Right cardiac atrium (tissue), 5 donors: Measurements from ENCODE around the gene NKIRAS2. TPM values are rescaled to one million over a fixed set of nuclear protein-coding genes. Genes with fewer than 3 reads are reported as not detected.
A peak's percentile ranks its signal among the peaks of the same experiment; 100 is the strongest.

Source experiments
- ATAC-seq, 2 donors: fragments of 200-7000 bp; cut with Tn5 transposase; one replicate each; pipeline versions ENCODE4 v1.8.0 to v1.9.1; 2020; ENCODE audit warnings: moderate library complexity in 2 of 2, mild to moderate bottlenecking in 1 of 2
- DNase-seq, 3 donors: peaks; one replicate each; pipeline ENCODE4 v3.0.0-alpha.2; 2020
- H3K27ac ChIP-seq: one replicate; pipeline ENCODE4 v1.5.1; 2013; ENCODE audit warnings: mild to moderate bottlenecking, low read length, control low read depth, moderate library complexity
- H3K27me3 ChIP-seq: one replicate; pipeline ENCODE4 v1.6.1; 2013; ENCODE audit not compliant: control insufficient read depth, insufficient read depth
- H3K4me1 ChIP-seq: one replicate; pipeline ENCODE4 v1.6.1; 2013; ENCODE audit warnings: low read length; ENCODE audit not compliant: control insufficient read depth, insufficient read depth
- H3K4me3 ChIP-seq: one replicate; pipeline ENCODE4 v1.5.1; 2013; ENCODE audit warnings: low read length, control low read depth
- H3K9me3 ChIP-seq: one replicate; pipeline ENCODE4 v1.6.1; 2013; ENCODE audit warnings: low read length; ENCODE audit not compliant: control insufficient read depth
- WGBS: extraction: QIAGEN DNeasy Blood & Tissue Kit; methylation state at CpG from one replicate; pipeline ENCODE4 v1.1.7; 2013; 5-methylcytosine and 5-hydroxymethylcytosine counted together
- intact Hi-C, 4 donors: fragments of 100-400 bp; cut with DNase I; formaldehyde crosslinking; loops; one replicate each; pipeline versions ENCODE4 v1.11.0 to v1.14.0; 2022 to 2023
- polyA plus RNA-seq: library from polyadenylated mRNA; stranded (reverse); fragments of 200-250 nt; gene quantifications from one replicate; pipeline ENCODE4 v1.2.3, GENCODE V29; 2013
- total RNA-seq, 4 donors: library from RNA; stranded (reverse); fragmentation: NEBNext Ultra II Directional; extraction: Animal tissue kit (Norgen Biotek cat#: 25700); gene quantifications; one replicate each; pipeline ENCODE4 v1.2.1, GENCODE V29; 2021
- donor health status: healthy with polysubstance abuse.
- donor health status: DM: no; HTN: yes; CAD: no.
- donor health status: DM: no; HTN: no; CAD: no.
- donor health status: DM: no; HTN: yes; CAD: no; lungs with severe emphysema.
- donor health status: DM: yes; HTN: yes; CAD: no.

NKIRAS2 gene
- total and polyA plus RNA-seq, 5 donors = 39.1 to 53.9 (median 41.1) TPM

- intact Hi-C loops = no loop called here
- WGBS = 9% methylated on average over 67 of the region's 67 CpGs
- Histone ChIP-seq H3K9me3 (no peaks in the 10 kb centered on the region), H3K4me1 (no peaks in the 10 kb centered on the region), H3K27me3 (no peaks in the 10 kb centered on the region), H3K4me3 (peak overlapping the region; percentile 51), H3K27ac (no peak overlapping the region)
- ATAC-seq (peak; percentile 15 to 55), DNase-seq (no peak)
Measured at GRCh38 chr17:42072323-42073187, 52.7 kb downstream of the NKIRAS2 start.

Other genes starting within 250 kb of the NKIRAS2 start
- gene JUP, start 233.4 kb upstream of the NKIRAS2 start, total RNA-seq = 100 to 1,000 TPM; 135 to 239 (median 187) TPM
- gene JUP, start 233.4 kb upstream of the NKIRAS2 start, polyA plus RNA-seq = 145 TPM
- gene P3H4, start 208.1 kb upstream of the NKIRAS2 start, total RNA-seq = 10 to 100 TPM; 12.1 to 17.1 (median 13.9) TPM
- 9.8 TPM for gene P3H4, start 208.1 kb upstream of the NKIRAS2 start, polyA plus RNA-seq
- 10 to 100 TPM; 26.5 to 42.7 (median 38.8) TPM for gene FKBP10, start 207.1 kb upstream of the NKIRAS2 start, total RNA-seq
- gene FKBP10, start 207.1 kb upstream of the NKIRAS2 start, polyA plus RNA-seq = 24.8 TPM
- gene NT5C3B, start 183.9 kb upstream of the NKIRAS2 start, total RNA-seq = 10 to 100 TPM; 29.1 to 46.6 (median 32.1) TPM
- gene NT5C3B, start 183.9 kb upstream of the NKIRAS2 start, polyA plus RNA-seq = 40.5 TPM
- gene KLHL10, start 182.3 kb upstream of the NKIRAS2 start, total RNA-seq = under 1 TPM in 3 of 4 donors, not detected in 1; 0.26 to 0.33 (median 0.28) TPM
- 0.09 TPM for gene KLHL10, start 182.3 kb upstream of the NKIRAS2 start, polyA plus RNA-seq
- 1 to 10 TPM; 5.1 to 6.7 (median 5.5) TPM for gene KLHL11, start 154.7 kb upstream of the NKIRAS2 start, total RNA-seq
- 1.9 TPM for gene KLHL11, start 154.7 kb upstream of the NKIRAS2 start, polyA plus RNA-seq
- 10 to 100 TPM; 24.7 to 50.8 (median 38.4) TPM for gene ACLY, start 101.1 kb upstream of the NKIRAS2 start, total RNA-seq
- 23.0 TPM for gene ACLY, start 101.1 kb upstream of the NKIRAS2 start, polyA plus RNA-seq
- 1 to 10 TPM in 2 of 4 donors, under 1 TPM in 2; 0.71 to 2.0 (median 1.2) TPM for gene ODAD4, start 89.5 kb upstream of the NKIRAS2 start, total RNA-seq
- 0.72 TPM for gene ODAD4, start 89.5 kb upstream of the NKIRAS2 start, polyA plus RNA-seq
- 10 to 100 TPM; 37.1 to 41.1 (median 39.2) TPM for gene CNP, start 53.3 kb upstream of the NKIRAS2 start, total RNA-seq
- gene CNP, start 53.3 kb upstream of the NKIRAS2 start, polyA plus RNA-seq = 32.1 TPM
- 10 to 100 TPM; 56.2 to 81.5 (median 65.3) TPM for gene DNAJC7, start 2.7 kb upstream of the NKIRAS2 start, total RNA-seq
- 60.7 TPM for gene DNAJC7, start 2.7 kb upstream of the NKIRAS2 start, polyA plus RNA-seq
- 1 to 10 TPM in 1 of 4 donors, under 1 TPM in 3; 0.60 to 1.2 (median 0.66) TPM for gene C17orf113, start 30.5 kb downstream of the NKIRAS2 start, total RNA-seq
- gene C17orf113, start 30.5 kb downstream of the NKIRAS2 start, polyA plus RNA-seq = 0.91 TPM
- under 1 TPM in 3 of 4 donors, not detected in 1; 0.29 to 0.42 (median 0.31) TPM for gene ZNF385C, start 78.4 kb downstream of the NKIRAS2 start, total RNA-seq
- 0.32 TPM for gene ZNF385C, start 78.4 kb downstream of the NKIRAS2 start, polyA plus RNA-seq
- gene DHX58, start 92.6 kb downstream of the NKIRAS2 start, total RNA-seq = 1 to 10 TPM; 5.4 to 8.0 (median 6.1) TPM
- gene DHX58, start 92.6 kb downstream of the NKIRAS2 start, polyA plus RNA-seq = 7.2 TPM
- 10 to 100 TPM; 15.8 to 32.4 (median 23.3) TPM for gene KAT2A, start 101.3 kb downstream of the NKIRAS2 start, total RNA-seq
- gene KAT2A, start 101.3 kb downstream of the NKIRAS2 start, polyA plus RNA-seq = 30.1 TPM
- gene HSPB9, start 102.7 kb downstream of the NKIRAS2 start, total RNA-seq = under 1 TPM in 3 of 4 donors, not detected in 1; 0.20 to 0.21 (median 0.20) TPM
- 0.18 TPM for gene HSPB9, start 102.7 kb downstream of the NKIRAS2 start, polyA plus RNA-seq
- gene RAB5C, start 134.9 kb downstream of the NKIRAS2 start, total RNA-seq = 10 to 100 TPM; 39.9 to 58.1 (median 53.8) TPM
- gene RAB5C, start 134.9 kb downstream of the NKIRAS2 start, polyA plus RNA-seq = 55.0 TPM
- under 1 TPM in 3 of 4 donors, not detected in 1; 0.06 to 0.28 (median 0.14) TPM for gene KCNH4, start 161.1 kb downstream of the NKIRAS2 start, total RNA-seq
- gene KCNH4, start 161.1 kb downstream of the NKIRAS2 start, polyA plus RNA-seq = 0.14 TPM
- gene HCRT, start 165.4 kb downstream of the NKIRAS2 start, total RNA-seq = not detected
- gene HCRT, start 165.4 kb downstream of the NKIRAS2 start, polyA plus RNA-seq = not detected
- 10 to 100 TPM; 11.5 to 15.4 (median 13.1) TPM for gene GHDC, start 174.4 kb downstream of the NKIRAS2 start, total RNA-seq
- 10.5 TPM for gene GHDC, start 174.4 kb downstream of the NKIRAS2 start, polyA plus RNA-seq